MM.1S (cell line): ENCODE measurements around the gene PIGR.

Experiments
- CTCF ChIP-seq: fragments of 300-600 bp; sonication (generic); IDR thresholded peaks from 2 replicates; pipeline ENCODE4 v1.5.1; 2016; ENCODE audit warnings: antibody characterized with exemption, low read length, mixed read lengths
- EZH2 ChIP-seq: fragments of 300-600 bp; sonication (generic); optimal IDR thresholded peaks from 2 replicates; pipeline ENCODE3; 2017; ENCODE audit warnings: low read depth, mild to moderate bottlenecking, antibody characterized with exemption, low read length, mixed read lengths

- no peak for TF ChIP-seq EZH2
- no peak for TF ChIP-seq CTCF
Observed at GRCh38 chr1:206949641-206950040, 3.4 kb upstream of the PIGR start.
